ENCODE data around the gene BRCC3.

BRCC3 gene

DNA sequence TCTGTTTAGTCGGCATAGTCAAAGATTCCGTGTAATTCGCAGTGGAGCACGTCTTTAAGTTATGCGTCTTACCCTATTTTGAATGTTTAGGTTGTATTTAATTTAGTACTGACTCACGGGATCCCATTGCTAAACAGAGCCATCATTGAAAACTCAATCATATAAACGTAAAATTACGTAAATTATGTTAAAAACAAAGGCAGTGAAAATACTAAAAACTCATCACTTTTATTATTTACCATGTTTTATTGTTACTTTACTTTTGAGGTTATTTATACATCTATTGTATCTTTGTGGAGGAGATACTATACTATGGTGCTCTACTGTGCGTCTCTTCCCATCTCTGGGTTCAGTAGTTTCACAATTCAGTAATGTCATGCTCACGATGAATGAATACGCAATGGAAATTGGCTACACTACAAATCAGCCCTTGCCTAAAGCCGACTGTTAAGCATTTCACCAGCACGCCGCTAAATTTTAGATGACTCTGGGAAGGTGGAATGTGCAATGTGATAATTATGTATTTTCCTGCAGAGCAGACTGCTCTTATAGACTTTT is 43.7 kb upstream of the BRCC3 start:
- TF ChIP-seq, protein P1, sequence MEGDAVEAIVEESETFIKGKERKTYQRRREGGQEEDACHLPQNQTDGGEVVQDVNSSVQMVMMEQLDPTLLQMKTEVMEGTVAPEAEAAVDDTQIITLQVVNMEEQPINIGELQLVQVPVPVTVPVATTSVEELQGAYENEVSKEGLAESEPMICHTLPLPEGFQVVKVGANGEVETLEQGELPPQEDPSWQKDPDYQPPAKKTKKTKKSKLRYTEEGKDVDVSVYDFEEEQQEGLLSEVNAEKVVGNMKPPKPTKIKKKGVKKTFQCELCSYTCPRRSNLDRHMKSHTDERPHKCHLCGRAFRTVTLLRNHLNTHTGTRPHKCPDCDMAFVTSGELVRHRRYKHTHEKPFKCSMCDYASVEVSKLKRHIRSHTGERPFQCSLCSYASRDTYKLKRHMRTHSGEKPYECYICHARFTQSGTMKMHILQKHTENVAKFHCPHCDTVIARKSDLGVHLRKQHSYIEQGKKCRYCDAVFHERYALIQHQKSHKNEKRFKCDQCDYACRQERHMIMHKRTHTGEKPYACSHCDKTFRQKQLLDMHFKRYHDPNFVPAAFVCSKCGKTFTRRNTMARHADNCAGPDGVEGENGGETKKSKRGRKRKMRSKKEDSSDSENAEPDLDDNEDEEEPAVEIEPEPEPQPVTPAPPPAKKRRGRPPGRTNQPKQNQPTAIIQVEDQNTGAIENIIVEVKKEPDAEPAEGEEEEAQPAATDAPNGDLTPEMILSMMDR (IDR thresholded peaks at IDR 0.05; ENCODE audit: insufficient read depth, low read length, missing control alignments): no peak
- CTCF ChIA-PET: no interaction called here
- DNase-seq (ENCODE audit: low read depth, low spot score): no peak
- peak overlapping the region; percentile 65 for H3K4me3 ChIP-seq (ENCODE audit: low read depth, low read length)
- POLR2A ChIA-PET: interaction anchor here (1.1 to 1.3 kb wide), 2 partner anchors 20 to 189 kb away, joined by 3 read pairs; partner anchors contain the start of gene VBP1

DNA sequence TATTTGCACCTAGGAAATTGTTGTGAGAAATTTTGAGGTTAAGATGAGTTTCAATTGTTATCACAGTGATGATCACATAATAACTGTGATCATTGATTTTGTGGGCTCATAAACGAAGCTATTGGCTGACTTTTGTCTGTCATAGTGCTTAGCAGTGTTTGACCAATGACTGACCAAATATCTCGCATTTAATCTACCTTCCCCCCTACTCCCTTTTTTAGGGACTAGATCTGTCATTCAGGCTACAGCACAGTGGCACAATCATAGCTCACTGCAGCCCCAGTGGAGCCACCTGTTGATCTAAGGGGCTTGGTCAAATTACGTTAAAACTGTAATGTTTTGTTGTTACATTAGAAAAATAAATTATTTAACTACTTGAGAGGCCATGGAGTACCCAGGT is 43.2 kb upstream of the BRCC3 start:
- ChIA-PET CTCF (no interaction called here), POLR2A (no interaction called here)
- TF ChIP-seq, protein P1 (IDR thresholded peaks at IDR 0.05; ENCODE audit: insufficient read depth, low read length, missing control alignments): no peak
- no peak overlapping the region; the same call in 1 of the 2 replicates for H3K4me3 ChIP-seq (ENCODE audit: low read depth, low read length)
- no peak for DNase-seq (ENCODE audit: low read depth, low spot score)

DNA sequence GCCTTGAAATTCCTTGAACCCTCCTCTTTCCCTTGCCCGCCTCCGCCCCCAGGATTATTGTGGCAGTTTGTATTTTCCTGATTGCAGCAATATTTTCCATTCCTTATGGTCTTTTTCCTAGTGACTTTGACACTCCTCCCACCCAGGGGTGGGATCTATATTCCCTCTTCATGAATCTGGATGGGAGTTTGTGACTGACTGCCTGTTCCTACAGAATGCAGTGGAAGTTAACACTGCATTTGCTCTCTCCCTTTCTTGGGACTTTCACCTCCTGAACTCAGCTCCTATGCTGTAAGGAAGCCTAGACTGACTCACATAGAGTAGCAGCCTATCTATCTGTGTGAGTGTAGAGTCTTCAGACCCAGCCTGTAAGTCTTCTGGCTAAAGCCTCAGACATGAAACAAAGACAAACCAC is 42.4 kb upstream of the BRCC3 start:
- TF ChIP-seq, protein P1 (IDR thresholded peaks at IDR 0.05; ENCODE audit: insufficient read depth, low read length, missing control alignments): no peak
- no peak for DNase-seq (ENCODE audit: low read depth, low spot score)
- H3K4me3 ChIP-seq (ENCODE audit: low read depth, low read length): no peak overlapping the region
- ChIA-PET POLR2A (no interaction called here), CTCF (no interaction called here)

DNA sequence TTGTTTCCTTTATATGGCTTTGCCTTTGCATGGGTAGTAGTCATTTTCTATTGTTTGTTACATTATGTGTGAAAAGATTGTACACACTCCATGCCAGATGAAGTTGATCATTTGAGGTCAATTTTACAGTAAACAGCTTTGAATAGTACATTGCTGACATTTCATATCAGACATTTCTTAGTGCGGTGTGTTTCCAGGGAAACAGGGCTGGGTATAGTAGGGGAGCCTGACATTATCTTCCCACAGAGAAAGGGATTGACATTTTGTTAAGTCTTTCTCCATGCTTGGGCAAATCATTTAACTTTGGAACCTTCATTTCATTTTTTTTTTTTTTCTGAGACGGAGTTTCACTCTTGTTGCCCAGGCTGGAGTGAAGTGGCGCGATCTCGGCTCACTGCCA is 39.7 kb upstream of the BRCC3 start:
- CTCF ChIA-PET: no interaction called here
- TF ChIP-seq, protein P1 (IDR thresholded peaks at IDR 0.05; ENCODE audit: insufficient read depth, low read length, missing control alignments): no peak
- no peak overlapping the region for H3K4me3 ChIP-seq (ENCODE audit: low read depth, low read length)
- DNase-seq (ENCODE audit: low read depth, low spot score): no peak
- POLR2A ChIA-PET: no interaction called here

DNA sequence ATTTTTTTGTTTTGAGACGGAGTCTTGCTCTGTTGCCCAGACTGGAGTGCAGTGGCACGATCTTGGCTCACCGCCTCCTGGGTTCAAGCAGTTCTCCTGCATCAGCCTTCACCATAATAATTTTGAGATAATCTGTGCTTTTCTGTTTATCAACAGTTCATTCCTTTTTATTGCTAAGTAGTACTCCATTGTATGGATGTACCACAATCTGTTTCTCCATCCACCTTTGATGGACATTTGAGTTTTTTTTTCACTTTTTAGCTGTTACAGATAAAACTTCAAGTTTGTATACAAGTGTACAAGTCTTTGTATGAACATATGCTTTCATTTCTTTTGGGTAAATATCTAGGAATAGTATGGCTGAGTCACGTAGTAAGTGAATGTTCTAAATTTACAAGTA is 35.6 kb upstream of the BRCC3 start:
- CTCF ChIA-PET: no interaction called here
- DNase-seq (ENCODE audit: low read depth, low spot score): no peak
- POLR2A ChIA-PET: no interaction called here

DNA sequence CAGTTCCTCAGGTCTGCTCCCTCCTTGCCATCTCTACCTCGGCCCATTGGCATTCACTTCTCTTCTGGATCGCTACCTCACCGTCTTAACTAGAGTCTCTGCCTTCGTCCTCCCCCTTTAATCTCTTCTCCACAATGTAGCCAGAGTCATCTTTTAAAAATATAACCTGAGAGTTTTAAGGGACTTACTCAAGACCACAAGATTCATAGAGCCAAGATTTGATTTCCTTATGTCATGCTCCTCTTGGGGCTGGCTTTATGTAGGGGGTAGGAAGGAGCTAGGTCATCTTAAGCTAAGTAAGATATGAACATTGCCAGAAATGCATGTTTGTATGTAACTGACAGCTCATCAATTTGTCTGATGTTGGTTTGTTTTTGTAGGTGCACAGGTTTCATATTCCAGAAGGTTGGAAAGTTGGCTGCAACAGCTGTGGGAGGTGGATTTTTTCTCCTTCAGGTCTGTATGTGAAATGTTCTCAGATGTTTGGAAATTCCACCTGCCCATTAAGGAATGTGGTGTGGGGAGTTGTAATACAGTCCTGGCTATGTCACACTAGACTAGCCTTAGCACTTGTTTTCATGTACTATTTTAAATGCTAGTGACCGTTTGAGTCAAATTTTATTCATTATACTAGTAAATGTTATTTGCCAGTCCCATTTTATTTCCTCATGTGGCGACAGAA is 25.0 kb upstream of the BRCC3 start:
- DNase-seq (ENCODE audit: low read depth, low spot score): no peak
- TF ChIP-seq, protein P1 (IDR thresholded peaks at IDR 0.05; ENCODE audit: insufficient read depth, low read length, missing control alignments): no peak
- ChIA-PET POLR2A (no interaction called here), CTCF (interaction anchor here (1.2 to 3.1 kb wide), 4 partner anchors 9 to 128 kb away, joined by 4 to 17 read pairs (median 6); no protein-coding TSS in a partner anchor)
- no peak overlapping the region for H3K4me3 ChIP-seq (ENCODE audit: low read depth, low read length)

More for the DNA sequence above, 35.6 kb upstream of the BRCC3 start:
- TF ChIP-seq, protein P1 (IDR thresholded peaks at IDR 0.05; ENCODE audit: insufficient read depth, low read length, missing control alignments): no peak
- H3K4me3 ChIP-seq (ENCODE audit: low read depth, low read length): no peak overlapping the region

Measured in AG04449 (cell line).